SK-N-MC (cell line): ENCODE results near the gene COTL1.

Source experiments
- EZH2 ChIP-seq: fragments of 200-600 bp; sonication (generic); IDR thresholded peaks from one replicate; pipeline ENCODE4 v1.6.1; 2017; ENCODE audit warnings: antibody characterized with exemption
- POLR2AphosphoS5 ChIP-seq: IDR thresholded peaks from 2 replicates; pipeline ENCODE4 v1.6.1; 2012; ENCODE audit warnings: mild to moderate bottlenecking, low read depth, low read length, borderline replicate concordance

DNA sequence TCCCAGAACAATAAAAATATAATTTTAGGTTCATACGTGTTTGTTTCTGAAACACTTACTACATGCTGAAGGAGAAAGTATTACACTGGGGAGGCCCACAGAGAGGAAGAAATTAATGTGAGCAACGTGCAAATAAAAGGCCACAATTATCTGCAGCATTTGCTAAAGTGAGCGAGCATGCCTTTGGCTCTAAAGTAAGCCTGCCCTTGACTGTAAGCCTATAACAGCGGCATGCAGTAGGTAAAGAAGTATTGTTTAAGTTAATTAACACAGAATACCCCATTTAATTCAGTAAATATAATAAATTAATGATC is 13.2 kb upstream of the COTL1 start:
- TF ChIP-seq POLR2AphosphoS5, result no peak
- TF ChIP-seq EZH2, result no peak
